OCI-LY1 (cell line): ENCODE measurements around the gene NIPA2.

Experiments
- H2AFZ ChIP-seq: fragments of 200-600 bp; sonication (generic), shearing (Covaris generic); 2 replicates; pipeline ENCODE4 v1.6.0; 2014; ENCODE audit warnings: antibody characterized with exemption, mild to moderate bottlenecking, low read length
- H3F3A ChIP-seq: fragments of 200-600 bp; sonication (generic), shearing (Covaris generic); 2 replicates; pipeline ENCODE4 v1.6.0; 2014; ENCODE audit warnings: mild to moderate bottlenecking, antibody characterized with exemption, low read length, moderate library complexity; ENCODE audit not compliant: insufficient read depth
- H3K27ac ChIP-seq: fragments of 200-600 bp; sonication (generic); 2 replicates; pipeline ENCODE4 v1.5.1; 2014; ENCODE audit warnings: low read length, mixed run types, mild to moderate bottlenecking, low read depth; ENCODE audit not compliant: poor library complexity, severe bottlenecking
- H3K27me3 ChIP-seq: fragments of 200-600 bp; sonication (generic); 2 replicates; pipeline ENCODE4 v1.6.0; 2014; ENCODE audit warnings: antibody characterized with exemption, mild to moderate bottlenecking, low read length, moderate library complexity; ENCODE audit not compliant: insufficient read depth
- H3K36me3 ChIP-seq: fragments of 200-600 bp; sonication (generic); 2 replicates; pipeline ENCODE4 v1.6.1; 2014; ENCODE audit warnings: mild to moderate bottlenecking, antibody characterized with exemption, low read length, moderate library complexity, mixed read lengths; ENCODE audit not compliant: insufficient read depth
- H3K4me1 ChIP-seq: fragments of 200-600 bp; sonication (generic); 2 replicates; pipeline ENCODE4 v1.5.1; 2014; ENCODE audit warnings: mild to moderate bottlenecking, low read length, moderate library complexity; ENCODE audit not compliant: insufficient read depth, severe bottlenecking
- H3K4me2 ChIP-seq: fragments of 200-600 bp; sonication (generic), shearing (Covaris generic); 2 replicates; pipeline ENCODE4 v1.6.1; 2014; ENCODE audit warnings: low read length
- H3K4me3 ChIP-seq: fragments of 200-600 bp; sonication (generic); 2 replicates; pipeline ENCODE4 v1.5.1; 2014; ENCODE audit warnings: low read length, low read depth, mild to moderate bottlenecking, mixed read lengths; ENCODE audit not compliant: poor library complexity, severe bottlenecking
- H3K79me2 ChIP-seq: fragments of 200-600 bp; shearing (Covaris generic); 2 replicates; pipeline ENCODE4 v1.6.1; 2016; ENCODE audit warnings: mixed run types, low read length, mixed read lengths; ENCODE audit not compliant: insufficient read depth
- H3K9ac ChIP-seq: fragments of 200-600 bp; sonication (generic), shearing (Covaris generic); 2 replicates; pipeline ENCODE4 v1.6.1; 2014; ENCODE audit warnings: mild to moderate bottlenecking, low read length, mixed read lengths
- H3K9me2 ChIP-seq: fragments of 200-600 bp; sonication (generic), shearing (Covaris generic); 2 replicates; pipeline ENCODE4 v1.6.1; 2014; ENCODE audit warnings: low read depth, mild to moderate bottlenecking, low read length, mixed read lengths
- H3K9me3 ChIP-seq: fragments of 200-600 bp; shearing (Covaris generic); 2 replicates; pipeline ENCODE4 v1.6.1; 2014; ENCODE audit warnings: low read length, mixed read lengths
- H4K20me1 ChIP-seq: fragments of 200-600 bp; sonication (generic), shearing (Covaris generic); 2 replicates; pipeline ENCODE4 v1.6.0; 2016; ENCODE audit warnings: mild to moderate bottlenecking, low read length; ENCODE audit not compliant: insufficient read depth
- EZH2 ChIP-seq: fragments of 200-600 bp; sonication (generic), shearing (Covaris generic); IDR thresholded peaks from 2 replicates; pipeline ENCODE4 v1.8.0; 2017; ENCODE audit warnings: borderline replicate concordance, mixed run types, mild to moderate bottlenecking, antibody characterized with exemption, low read length, moderate library complexity, mixed read lengths
- TF ChIP-seq, protein P1 (sequence below): fragments of 200-600 bp; sonication (generic), shearing (Covaris generic); IDR thresholded peaks from 2 replicates; pipeline ENCODE4 v1.5.1; 2017; ENCODE audit warnings: mild to moderate bottlenecking, antibody characterized with exemption, low read length, moderate library complexity, mixed read lengths

The NIPA2 gene

DNA sequence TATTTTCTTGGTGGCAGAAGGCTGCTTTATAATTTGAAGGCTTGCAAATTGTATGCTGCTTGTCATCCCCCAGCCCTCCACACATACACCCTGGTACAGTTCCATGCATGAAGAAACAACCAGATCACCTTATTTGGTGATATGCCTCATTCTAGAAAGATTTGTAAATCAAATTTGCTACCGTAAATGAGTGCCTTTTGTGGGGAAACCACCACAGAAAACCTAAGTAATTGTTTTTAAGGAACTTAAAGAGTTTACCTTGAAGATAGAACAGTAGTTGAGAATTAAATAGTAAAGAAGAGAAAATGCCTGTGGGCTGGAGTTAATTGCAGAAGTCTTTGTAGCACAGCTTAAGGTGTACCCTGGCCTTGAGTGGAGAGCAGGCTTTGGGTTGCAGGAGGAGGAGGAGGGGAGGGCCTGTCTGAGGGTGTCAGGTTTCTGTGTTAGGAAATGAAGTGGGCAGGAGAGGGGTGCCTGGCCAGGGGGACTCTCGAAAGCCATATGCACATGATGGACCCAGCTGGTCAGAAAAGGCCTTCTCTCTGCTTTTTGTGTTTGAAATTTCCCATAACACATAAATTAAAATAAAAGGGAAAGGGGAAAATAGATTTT, 6.9 kb downstream of the NIPA2 start:
- H3K9ac ChIP-seq, result no peak overlapping the region
- no peaks in the 10 kb centered on the region for H3K9me2 ChIP-seq
- H3K27me3 ChIP-seq, result no peaks in the 10 kb centered on the region
- no peaks in the 10 kb centered on the region for H4K20me1 ChIP-seq
- no peaks in the 10 kb centered on the region for H3K9me3 ChIP-seq
- H3K4me3 ChIP-seq, result no peak overlapping the region
- no peak overlapping the region for H3K27ac ChIP-seq
- H3K4me2 ChIP-seq, result no peak overlapping the region
- H3F3A ChIP-seq, result no peaks in the 10 kb centered on the region
- H3K4me1 ChIP-seq, result peaks cover 8% of the 10 kb centered on the region
- no peak for TF ChIP-seq EZH2
- TF ChIP-seq, protein P1, sequence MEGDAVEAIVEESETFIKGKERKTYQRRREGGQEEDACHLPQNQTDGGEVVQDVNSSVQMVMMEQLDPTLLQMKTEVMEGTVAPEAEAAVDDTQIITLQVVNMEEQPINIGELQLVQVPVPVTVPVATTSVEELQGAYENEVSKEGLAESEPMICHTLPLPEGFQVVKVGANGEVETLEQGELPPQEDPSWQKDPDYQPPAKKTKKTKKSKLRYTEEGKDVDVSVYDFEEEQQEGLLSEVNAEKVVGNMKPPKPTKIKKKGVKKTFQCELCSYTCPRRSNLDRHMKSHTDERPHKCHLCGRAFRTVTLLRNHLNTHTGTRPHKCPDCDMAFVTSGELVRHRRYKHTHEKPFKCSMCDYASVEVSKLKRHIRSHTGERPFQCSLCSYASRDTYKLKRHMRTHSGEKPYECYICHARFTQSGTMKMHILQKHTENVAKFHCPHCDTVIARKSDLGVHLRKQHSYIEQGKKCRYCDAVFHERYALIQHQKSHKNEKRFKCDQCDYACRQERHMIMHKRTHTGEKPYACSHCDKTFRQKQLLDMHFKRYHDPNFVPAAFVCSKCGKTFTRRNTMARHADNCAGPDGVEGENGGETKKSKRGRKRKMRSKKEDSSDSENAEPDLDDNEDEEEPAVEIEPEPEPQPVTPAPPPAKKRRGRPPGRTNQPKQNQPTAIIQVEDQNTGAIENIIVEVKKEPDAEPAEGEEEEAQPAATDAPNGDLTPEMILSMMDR, result no peak
- peaks cover 58% of the 10 kb centered on the region for H3K79me2 ChIP-seq
- H3K36me3 ChIP-seq, result peaks cover 76% of the 10 kb centered on the region
- no peak overlapping the region for H2AFZ ChIP-seq

DNA sequence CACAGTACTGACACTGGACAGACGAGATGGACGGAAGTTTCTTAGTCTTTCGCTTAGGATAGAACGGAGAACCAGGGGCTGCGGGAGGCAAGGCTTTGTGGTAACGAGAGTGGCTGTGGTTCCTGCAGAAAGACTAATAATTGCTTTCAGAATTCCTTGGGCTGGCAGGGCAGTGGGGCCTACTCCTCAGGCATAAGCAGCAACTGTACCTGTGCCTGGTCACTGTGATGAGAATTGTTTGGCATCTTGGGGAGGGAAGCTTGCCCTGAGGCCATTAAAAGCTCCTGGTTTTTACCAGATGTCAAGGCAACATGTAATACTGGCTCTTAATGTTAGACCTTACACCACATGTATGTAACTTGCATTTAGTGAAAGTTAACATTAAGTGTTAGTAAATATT, 7.6 kb downstream of the NIPA2 start:
- Histone ChIP-seq H3K36me3 (peaks cover 77% of the 10 kb centered on the region), H3K79me2 (peaks cover 52% of the 10 kb centered on the region), H4K20me1 (no peaks in the 10 kb centered on the region), H3K9ac (no peak overlapping the region), H3K9me2 (no peaks in the 10 kb centered on the region), H2AFZ (no peak overlapping the region), H3K27me3 (no peaks in the 10 kb centered on the region), H3K4me2 (no peak overlapping the region), H3F3A (no peaks in the 10 kb centered on the region), H3K9me3 (no peaks in the 10 kb centered on the region), H3K4me1 (peaks cover 1% of the 10 kb centered on the region), H3K4me3 (no peak overlapping the region), H3K27ac (no peak overlapping the region)
- TF ChIP-seq, protein P1, result no peak
- TF ChIP-seq EZH2, result no peak

DNA sequence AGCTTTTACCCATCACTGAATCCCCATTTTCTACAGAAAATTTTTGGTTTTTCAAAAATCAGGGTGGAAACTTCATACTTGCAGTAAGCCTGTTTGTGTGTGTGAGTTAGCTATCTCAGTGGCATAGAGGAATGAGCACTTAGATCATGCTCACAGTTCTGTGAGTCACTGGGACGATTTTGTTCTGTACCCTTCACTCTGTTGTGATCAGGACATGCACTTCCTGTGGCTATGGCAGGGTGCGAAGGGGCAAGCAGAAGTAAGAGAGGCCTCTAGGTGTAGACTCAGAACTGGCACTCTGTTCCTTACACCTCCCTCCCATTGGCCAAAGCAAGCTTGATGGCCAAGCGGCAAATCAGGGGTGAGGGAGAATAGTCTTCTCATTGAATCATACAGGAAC, 11.6 kb downstream of the NIPA2 start:
- no peaks in the 10 kb centered on the region for H3F3A ChIP-seq
- H2AFZ ChIP-seq, result no peak overlapping the region
- no peak overlapping the region for H3K9ac ChIP-seq
- H4K20me1 ChIP-seq, result no peaks in the 10 kb centered on the region
- no peak overlapping the region for H3K4me3 ChIP-seq
- peaks cover 86% of the 10 kb centered on the region for H3K36me3 ChIP-seq
- no peak overlapping the region for H3K27ac ChIP-seq
- H3K79me2 ChIP-seq, result peaks cover 21% of the 10 kb centered on the region
- H3K9me3 ChIP-seq, result no peaks in the 10 kb centered on the region
- no peaks in the 10 kb centered on the region for H3K4me1 ChIP-seq
- no peaks in the 10 kb centered on the region for H3K27me3 ChIP-seq
- no peak for TF ChIP-seq EZH2
- TF ChIP-seq, protein P1, result no peak
- no peak overlapping the region for H3K4me2 ChIP-seq
- no peaks in the 10 kb centered on the region for H3K9me2 ChIP-seq
